K562 (cell line): ENCODE measurements around the gene ZNF319. TPM values are rescaled to one million over a fixed set of nuclear protein-coding genes. Genes with fewer than 3 reads are reported as not detected.

ENCODE experiments used
- ZNF407 ChIP-seq: fragments of 450-650 bp; IDR thresholded peaks from 2 replicates; pipeline ENCODE4 v1.6.1; 2016; ENCODE audit warnings: low read depth
- polyA plus RNA-seq, 8 experiments: library from polyadenylated mRNA; depleted of rRNA in 4 of 8; stranded (reverse) in 5 of 8; unstranded in 3 of 8; fragments of >200 nt; fragmentation: Nextera tagmentation in 2 of 8; fragmentation: Illumina TruSeq in 1 of 8; extraction: Ambion mirVana in 2 of 8; extraction: Trizol in 1 of 8; gene quantifications; 2 replicates each; pipeline versions ENCODE4 v1.2.1 to v1.2.3, GENCODE V29; 2011 to 2014; ENCODE audit warnings: inconsistent platforms in 1 of 8, missing spikeins in 1 of 8
- total RNA-seq, 7 experiments: library from RNA; depleted of rRNA in 6 of 7; stranded (reverse); fragments of >200 nt in 6 of 7; fragmentation: Illumina TruSeq in 2 of 7; extraction: Trizol in 2 of 7; gene quantifications; 2 replicates each; pipeline versions ENCODE4 v1.2.1 to v1.2.3, GENCODE V29; 2011 to 2021; ENCODE audit warnings: low replicate concordance in 1 of 7
- TF ChIP-seq, protein P1 (sequence below), 2 experiments: fragments of 450-650 bp; formaldehyde crosslinking in 1 of 2; IDR thresholded peaks; 2 replicates each; pipeline versions ENCODE4 v1.4.0 to v1.6.1; 2014 to 2020; ENCODE audit warnings: mild to moderate bottlenecking in 2 of 2, borderline replicate concordance in 1 of 2, low read depth in 1 of 2
- TF ChIP-seq, protein P2 (sequence below): sonication (generic); formaldehyde crosslinking; IDR thresholded peaks from 2 replicates; pipeline ENCODE4 v1.8.0; 2023; ENCODE audit warnings: mild to moderate bottlenecking, missing genetic modification reagents

Gene ZNF319
- total and polyA plus RNA-seq, 9 of the 15 experiments (the other 6 are each of a cell fraction or from before 2014, with no cell fraction given): 0.20 to 5.7 (median 1.4) TPM

DNA sequence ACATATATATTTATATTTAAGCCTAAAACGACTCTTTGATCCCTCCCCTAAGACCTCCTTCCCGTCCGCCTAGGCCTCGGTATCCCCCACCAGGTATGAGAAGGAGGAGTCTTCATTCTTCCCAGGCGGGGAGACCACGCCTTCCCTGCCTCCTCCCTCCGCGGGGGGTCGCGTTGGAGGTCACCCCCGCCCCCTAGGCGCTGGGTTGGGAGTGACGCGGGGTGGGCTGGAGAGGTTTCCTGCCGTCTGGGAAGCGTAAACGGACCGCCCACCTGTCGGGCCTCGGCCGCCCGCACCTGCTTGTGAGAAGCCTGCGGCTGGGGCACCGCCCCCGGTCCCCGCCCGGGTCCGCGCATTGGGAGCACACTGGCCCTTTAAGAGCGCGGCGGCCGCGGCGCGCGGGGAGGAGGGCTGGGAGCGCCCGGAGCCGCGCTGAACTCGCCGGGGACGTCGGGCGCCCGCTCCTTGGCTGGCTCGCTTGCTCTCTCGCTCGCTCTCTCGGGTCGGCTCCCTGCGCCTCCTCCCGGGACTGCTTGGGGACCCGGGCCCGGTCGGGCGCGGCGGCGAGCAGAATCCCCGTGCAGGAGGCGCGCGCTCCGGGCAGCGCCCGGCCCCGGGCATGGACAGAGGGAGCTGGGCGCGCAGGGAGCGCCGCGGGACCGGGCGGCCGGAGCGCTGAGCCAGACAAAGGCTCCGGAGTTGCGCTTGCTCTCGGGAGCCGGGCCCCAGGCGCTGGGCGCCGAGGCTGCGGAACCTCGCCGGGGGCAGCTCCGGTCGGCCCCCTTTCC is 25.1 kb upstream of the ZNF319 start, which contains the start of gene MMP15 (continued):
- TF ChIP-seq, protein P1, sequence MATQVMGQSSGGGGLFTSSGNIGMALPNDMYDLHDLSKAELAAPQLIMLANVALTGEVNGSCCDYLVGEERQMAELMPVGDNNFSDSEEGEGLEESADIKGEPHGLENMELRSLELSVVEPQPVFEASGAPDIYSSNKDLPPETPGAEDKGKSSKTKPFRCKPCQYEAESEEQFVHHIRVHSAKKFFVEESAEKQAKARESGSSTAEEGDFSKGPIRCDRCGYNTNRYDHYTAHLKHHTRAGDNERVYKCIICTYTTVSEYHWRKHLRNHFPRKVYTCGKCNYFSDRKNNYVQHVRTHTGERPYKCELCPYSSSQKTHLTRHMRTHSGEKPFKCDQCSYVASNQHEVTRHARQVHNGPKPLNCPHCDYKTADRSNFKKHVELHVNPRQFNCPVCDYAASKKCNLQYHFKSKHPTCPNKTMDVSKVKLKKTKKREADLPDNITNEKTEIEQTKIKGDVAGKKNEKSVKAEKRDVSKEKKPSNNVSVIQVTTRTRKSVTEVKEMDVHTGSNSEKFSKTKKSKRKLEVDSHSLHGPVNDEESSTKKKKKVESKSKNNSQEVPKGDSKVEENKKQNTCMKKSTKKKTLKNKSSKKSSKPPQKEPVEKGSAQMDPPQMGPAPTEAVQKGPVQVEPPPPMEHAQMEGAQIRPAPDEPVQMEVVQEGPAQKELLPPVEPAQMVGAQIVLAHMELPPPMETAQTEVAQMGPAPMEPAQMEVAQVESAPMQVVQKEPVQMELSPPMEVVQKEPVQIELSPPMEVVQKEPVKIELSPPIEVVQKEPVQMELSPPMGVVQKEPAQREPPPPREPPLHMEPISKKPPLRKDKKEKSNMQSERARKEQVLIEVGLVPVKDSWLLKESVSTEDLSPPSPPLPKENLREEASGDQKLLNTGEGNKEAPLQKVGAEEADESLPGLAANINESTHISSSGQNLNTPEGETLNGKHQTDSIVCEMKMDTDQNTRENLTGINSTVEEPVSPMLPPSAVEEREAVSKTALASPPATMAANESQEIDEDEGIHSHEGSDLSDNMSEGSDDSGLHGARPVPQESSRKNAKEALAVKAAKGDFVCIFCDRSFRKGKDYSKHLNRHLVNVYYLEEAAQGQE (IDR thresholded peaks at IDR 0.05; ENCODE audit: borderline replicate concordance): 0 out of 2 replicates have a peak, but pooled peaks have one; percentile 14
- TF ChIP-seq, protein P1 (CRISPR knock-in tag; IDR thresholded peaks at IDR 0.05; ENCODE audit: low read depth): no peak
- TF ChIP-seq, protein P2, sequence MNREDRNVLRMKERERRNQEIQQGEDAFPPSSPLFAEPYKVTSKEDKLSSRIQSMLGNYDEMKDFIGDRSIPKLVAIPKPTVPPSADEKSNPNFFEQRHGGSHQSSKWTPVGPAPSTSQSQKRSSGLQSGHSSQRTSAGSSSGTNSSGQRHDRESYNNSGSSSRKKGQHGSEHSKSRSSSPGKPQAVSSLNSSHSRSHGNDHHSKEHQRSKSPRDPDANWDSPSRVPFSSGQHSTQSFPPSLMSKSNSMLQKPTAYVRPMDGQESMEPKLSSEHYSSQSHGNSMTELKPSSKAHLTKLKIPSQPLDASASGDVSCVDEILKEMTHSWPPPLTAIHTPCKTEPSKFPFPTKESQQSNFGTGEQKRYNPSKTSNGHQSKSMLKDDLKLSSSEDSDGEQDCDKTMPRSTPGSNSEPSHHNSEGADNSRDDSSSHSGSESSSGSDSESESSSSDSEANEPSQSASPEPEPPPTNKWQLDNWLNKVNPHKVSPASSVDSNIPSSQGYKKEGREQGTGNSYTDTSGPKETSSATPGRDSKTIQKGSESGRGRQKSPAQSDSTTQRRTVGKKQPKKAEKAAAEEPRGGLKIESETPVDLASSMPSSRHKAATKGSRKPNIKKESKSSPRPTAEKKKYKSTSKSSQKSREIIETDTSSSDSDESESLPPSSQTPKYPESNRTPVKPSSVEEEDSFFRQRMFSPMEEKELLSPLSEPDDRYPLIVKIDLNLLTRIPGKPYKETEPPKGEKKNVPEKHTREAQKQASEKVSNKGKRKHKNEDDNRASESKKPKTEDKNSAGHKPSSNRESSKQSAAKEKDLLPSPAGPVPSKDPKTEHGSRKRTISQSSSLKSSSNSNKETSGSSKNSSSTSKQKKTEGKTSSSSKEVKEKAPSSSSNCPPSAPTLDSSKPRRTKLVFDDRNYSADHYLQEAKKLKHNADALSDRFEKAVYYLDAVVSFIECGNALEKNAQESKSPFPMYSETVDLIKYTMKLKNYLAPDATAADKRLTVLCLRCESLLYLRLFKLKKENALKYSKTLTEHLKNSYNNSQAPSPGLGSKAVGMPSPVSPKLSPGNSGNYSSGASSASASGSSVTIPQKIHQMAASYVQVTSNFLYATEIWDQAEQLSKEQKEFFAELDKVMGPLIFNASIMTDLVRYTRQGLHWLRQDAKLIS (CRISPR knock-in tag): 0 out of 2 replicates have a peak, but pooled peaks have one; percentile 57
- TF ChIP-seq ZNF407: no peak
